Colonic mucosa (tissue), 4 donors: ENCODE results near the gene MRGPRG. TPM values are rescaled to one million over a fixed set of nuclear protein-coding genes. Genes with fewer than 3 reads are reported as not detected.

Experiments used
- DNase-seq: peaks from one replicate; pipeline ENCODE4 v3.0.0-alpha.2; 2020
- H3K27ac ChIP-seq: fragments of 200-600 bp; one replicate; pipeline ENCODE4 v1.8.0; 2021
- H3K27me3 ChIP-seq: fragments of 200-600 bp; one replicate; pipeline ENCODE4 v1.8.0; 2021
- H3K36me3 ChIP-seq: fragments of 200-600 bp; one replicate; pipeline ENCODE4 v1.8.0; 2021
- H3K4me1 ChIP-seq: fragments of 200-600 bp; one replicate; pipeline ENCODE4 v1.8.0; 2021; ENCODE audit warnings: mild to moderate bottlenecking
- H3K4me3 ChIP-seq: fragments of 200-600 bp; one replicate; pipeline ENCODE4 v1.8.0; 2021
- H3K9ac ChIP-seq, 2 donors: one replicate each; pipeline ENCODE4 v1.7.0; 2013; ENCODE audit warnings: control low read depth in 2 of 2, low read depth in 2 of 2, low read length in 2 of 2
- H3K9me3 ChIP-seq: fragments of 200-600 bp; one replicate; pipeline ENCODE4 v1.8.0; 2021
- CTCF ChIP-seq: fragments of 200-600 bp; IDR thresholded peaks from one replicate; pipeline ENCODE4 v1.8.0; 2022; ENCODE audit warnings: antibody characterized with exemption, mild to moderate bottlenecking
- intact Hi-C: fragments of 100-400 bp; cut with DNase I; formaldehyde crosslinking; loops from one replicate; pipeline ENCODE4 v1.14.1; 2022
- total RNA-seq, 2 donors: library from RNA; stranded (reverse); fragmentation: NEBNext Ultra II Directional in 1 of 2; extraction: Animal tissue kit (Norgen Biotek cat#: 25700) in 1 of 2; gene quantifications; one replicate each; pipeline ENCODE4 v1.2.1, GENCODE V29; 2021
- donor health status: healthy.
- donor health status: DM: no; HTN: no; CAD: no.
- donor health status: DM: no; HTN: no; CAD: no.

MRGPRG gene
- total RNA-seq, 2 donors from 2014 or later: not detected

DNA sequence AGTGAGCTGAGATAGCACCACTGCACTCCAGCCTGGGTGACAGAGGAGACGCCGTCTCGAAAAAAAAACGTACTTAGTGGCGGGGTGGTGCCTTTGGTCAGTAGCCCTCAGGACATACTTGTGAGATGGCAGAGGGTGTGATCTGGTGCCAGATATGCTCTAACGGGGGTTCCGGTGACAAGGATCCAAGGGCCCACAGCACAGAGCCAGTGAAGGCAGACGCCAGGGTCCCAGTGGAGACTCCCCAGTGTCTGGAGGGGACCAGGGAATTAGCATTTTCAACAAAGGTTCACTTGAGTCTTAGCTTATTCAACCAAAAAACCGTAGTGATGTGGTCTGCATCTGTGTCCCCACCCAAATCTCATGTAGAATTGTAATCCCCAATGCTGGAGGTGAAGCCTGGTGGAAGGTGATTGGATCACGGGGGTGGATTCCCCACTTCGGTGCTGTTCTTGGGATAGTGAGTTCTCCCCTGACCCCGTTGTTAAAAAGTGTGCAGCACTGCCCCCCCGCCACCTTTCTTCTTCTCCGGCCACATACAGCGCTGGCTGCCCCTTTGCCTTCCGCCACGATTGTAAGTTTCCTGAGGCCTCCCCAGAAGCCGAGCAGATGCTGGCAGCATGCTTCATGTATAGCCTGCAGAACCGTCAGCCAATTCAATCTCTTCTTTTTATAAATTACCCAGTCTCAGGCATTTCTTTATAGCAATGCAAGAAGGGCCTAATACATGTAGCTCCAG, 26.9 kb downstream of the MRGPRG start:
- Histone ChIP-seq H3K9me3 (no peaks in the 10 kb centered on the region), H3K9ac (no peak overlapping the region), H3K4me3 (no peak overlapping the region), H3K4me1 (no peaks in the 10 kb centered on the region), H3K27me3 (no peaks in the 10 kb centered on the region), H3K27ac (no peak overlapping the region), H3K36me3 (no peaks in the 10 kb centered on the region)
- intact Hi-C loops: no loop called here
- no peak for TF ChIP-seq CTCF
- no peak for DNase-seq

DNA sequence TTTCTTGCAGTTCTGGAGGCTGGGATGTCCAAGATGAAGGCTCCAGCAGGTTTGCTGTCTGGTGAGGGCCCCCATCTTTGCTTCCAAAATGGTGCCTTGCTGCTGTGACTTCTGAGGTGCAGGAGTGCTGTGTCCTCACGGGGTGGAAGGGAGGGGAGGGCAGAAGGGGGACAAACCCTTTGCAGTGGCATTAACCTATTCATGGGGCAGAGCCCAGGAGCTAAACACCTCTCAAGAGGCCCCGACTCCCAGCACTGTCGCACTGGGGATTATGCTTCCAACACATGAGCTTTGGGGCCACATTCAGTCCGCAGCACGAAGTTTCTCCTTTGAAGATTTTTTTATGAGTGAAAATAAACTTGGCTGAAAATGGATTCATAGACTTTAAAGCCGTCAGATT, 28.0 kb downstream of the MRGPRG start:
- H3K27me3 ChIP-seq: no peaks in the 10 kb centered on the region
- H3K4me3 ChIP-seq: no peak overlapping the region
- TF ChIP-seq CTCF: no peak
- H3K9me3 ChIP-seq: no peaks in the 10 kb centered on the region
- no peak overlapping the region for H3K27ac ChIP-seq
- no peaks in the 10 kb centered on the region for H3K36me3 ChIP-seq
- no peak overlapping the region for H3K9ac ChIP-seq
- no peaks in the 10 kb centered on the region for H3K4me1 ChIP-seq
- DNase-seq: no peak
- intact Hi-C loops: no loop called here

- TF ChIP-seq CTCF: no peak
- DNase-seq: no peak
- Histone ChIP-seq H3K4me1 (no peaks in the 10 kb centered on the region), H3K36me3 (no peaks in the 10 kb centered on the region), H3K9me3 (no peaks in the 10 kb centered on the region), H3K27me3 (no peaks in the 10 kb centered on the region), H3K9ac (no peak overlapping the region), H3K27ac (no peak overlapping the region), H3K4me3 (no peak overlapping the region)
- intact Hi-C loops: no loop called here
Observed at GRCh38 chr11:3189886-3190583, 28.6 kb downstream of the MRGPRG start.

DNA sequence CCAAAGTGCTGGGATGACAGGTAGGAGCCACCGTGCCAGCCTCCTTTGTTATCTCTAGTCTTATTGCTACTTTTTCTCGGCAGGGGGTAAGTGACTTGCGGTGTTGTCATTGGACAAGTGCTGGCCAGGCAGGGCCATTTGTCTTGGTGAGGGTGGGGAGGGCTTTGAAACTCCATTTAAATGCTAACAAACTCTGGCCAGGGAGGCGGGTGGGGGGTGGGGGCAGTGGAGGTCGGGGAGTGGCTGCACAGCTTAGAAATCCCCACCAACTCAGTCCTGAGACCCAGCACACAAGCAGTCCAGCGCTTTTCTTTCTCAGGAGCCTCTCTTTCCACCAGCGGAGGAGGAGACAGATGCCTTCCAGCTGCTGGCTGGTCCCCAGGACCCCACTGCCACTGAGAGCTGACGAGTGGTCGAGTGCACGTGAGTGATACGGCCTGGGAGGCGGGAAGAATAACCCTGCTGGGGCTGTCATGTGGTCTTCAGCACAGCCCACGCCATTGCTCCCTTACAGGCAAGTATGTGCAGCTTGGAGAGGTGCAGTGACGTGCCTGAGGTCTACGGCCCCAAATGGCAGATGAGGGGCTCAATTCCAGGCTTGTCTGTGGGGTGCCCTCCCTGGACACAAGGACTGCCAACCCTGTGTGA, 29.3 kb downstream of the MRGPRG start:
- no peak overlapping the region for H3K4me3 ChIP-seq
- no peaks in the 10 kb centered on the region for H3K4me1 ChIP-seq
- H3K27me3 ChIP-seq: no peaks in the 10 kb centered on the region
- intact Hi-C loops: no loop called here
- no peak for DNase-seq
- no peak for TF ChIP-seq CTCF
- no peak overlapping the region for H3K27ac ChIP-seq
- H3K9me3 ChIP-seq: no peaks in the 10 kb centered on the region
- H3K36me3 ChIP-seq: no peaks in the 10 kb centered on the region
- no peak overlapping the region for H3K9ac ChIP-seq

GRCh38 chr11:3188496-3189195, 30.0 kb downstream of the MRGPRG start:
- intact Hi-C loops: no loop called here
- Histone ChIP-seq H3K9ac (no peak overlapping the region), H3K36me3 (no peaks in the 10 kb centered on the region), H3K4me3 (no peak overlapping the region), H3K9me3 (no peaks in the 10 kb centered on the region), H3K27me3 (no peaks in the 10 kb centered on the region), H3K4me1 (no peaks in the 10 kb centered on the region), H3K27ac (no peak overlapping the region)
- DNase-seq: no peak
- no peak for TF ChIP-seq CTCF
